Endodermal cell (in vitro differentiated cells): ENCODE results near the gene ACTR10. TPM values are rescaled to one million over a fixed set of nuclear protein-coding genes. Genes with fewer than 3 reads are reported as not detected.
A peak's percentile ranks its signal among the peaks of the same experiment; 100 is the strongest.

Experiments used
- DNase-seq: peaks from one replicate; pipeline ENCODE4 v3.0.0-alpha.2; 2017
- H3K27ac ChIP-seq: 2 replicates; pipeline ENCODE4 v1.5.1; 2013; ENCODE audit warnings: mild to moderate bottlenecking, low read depth, low read length, moderate library complexity
- H3K27me3 ChIP-seq: 2 replicates; pipeline ENCODE4 v1.6.1; 2013; ENCODE audit warnings: mild to moderate bottlenecking, low read length, moderate library complexity; ENCODE audit not compliant: insufficient read depth, control insufficient read depth, poor library complexity, severe bottlenecking
- H3K36me3 ChIP-seq: 2 replicates; pipeline ENCODE4 v1.7.0; 2013; ENCODE audit warnings: mild to moderate bottlenecking, low read length, moderate library complexity; ENCODE audit not compliant: control insufficient read depth, insufficient read depth
- H3K4me1 ChIP-seq: one replicate; pipeline ENCODE4 v1.7.0; 2013; ENCODE audit warnings: low read length; ENCODE audit not compliant: control insufficient read depth, insufficient read depth
- H3K4me3 ChIP-seq: 2 replicates; pipeline ENCODE4 v1.5.1; 2013; ENCODE audit warnings: mild to moderate bottlenecking, low read length, moderate library complexity
- H3K9ac ChIP-seq: 2 replicates; pipeline ENCODE4 v1.6.1; 2013; ENCODE audit warnings: mild to moderate bottlenecking, low read length, moderate library complexity; ENCODE audit not compliant: poor library complexity, severe bottlenecking; ENCODE audit errors: extremely low read depth
- H3K9me3 ChIP-seq: 2 replicates; pipeline ENCODE4 v1.6.1; 2013; ENCODE audit warnings: mild to moderate bottlenecking, low read length, moderate library complexity; ENCODE audit not compliant: control insufficient read depth
- H3K27ac Mint-ChIP-seq: 2 replicates; pipeline ENCODE4 v1.8.0; 2020; ENCODE audit warnings: mixed read lengths
- H3K27me3 Mint-ChIP-seq: 2 replicates; pipeline ENCODE4 v1.8.0; 2021; ENCODE audit warnings: mild to moderate bottlenecking, mixed read lengths; ENCODE audit not compliant: insufficient read depth
- H3K36me3 Mint-ChIP-seq: 2 replicates; pipeline ENCODE4 v1.8.0; 2020; ENCODE audit warnings: low read depth, mixed read lengths
- H3K4me1 Mint-ChIP-seq: 2 replicates; pipeline ENCODE4 v1.8.0; 2020; ENCODE audit warnings: mixed read lengths
- H3K4me3 Mint-ChIP-seq: 2 replicates; pipeline ENCODE4 v1.8.0; 2020; ENCODE audit warnings: mild to moderate bottlenecking, moderate library complexity, mixed read lengths
- H3K9me3 Mint-ChIP-seq: 2 replicates; pipeline ENCODE4 v1.8.0; 2020; ENCODE audit warnings: mild to moderate bottlenecking, mixed read lengths
- CTCF ChIP-seq: fragments of 200-600 bp; sonication (generic); conservative IDR thresholded peaks from 2 replicates; pipeline ENCODE4 v1.5.0; 2021; ENCODE audit warnings: antibody characterized with exemption, mild to moderate bottlenecking
- WGBS, 2 experiments: methylation state at CpG; one replicate each; pipeline versions ENCODE4 v1.1.5 to v1.1.7; 2013; ENCODE audit warnings: missing lambda C conversion rate in 2 of 2, mixed read lengths in 1 of 2; ENCODE audit not compliant: insufficient coverage in 1 of 2, insufficient read length in 1 of 2; 5-methylcytosine and 5-hydroxymethylcytosine counted together
- long read RNA-seq, 4 experiments: library from polyadenylated mRNA in 2 of 4; library from RNA in 1 of 4; library from capped mRNA in 1 of 4; stranded (forward) in 3 of 4; unstranded in 1 of 4; transcript quantifications; one replicate each; pipeline ENCODE4 v2.0.0, GENCODE V29; 2020 to 2021; ENCODE audit warnings: inconsistent platforms in 1 of 4
- polyA plus RNA-seq, 2 experiments: library from polyadenylated mRNA; stranded (reverse); fragments of 50-300 nt; gene quantifications; one replicate each; pipeline ENCODE4 v1.2.3, GENCODE V29; 2013
- total RNA-seq, 2 donors: library from RNA; stranded (reverse); fragmentation: NEBNext Ultra II Directional in 1 of 2; extraction: Animal tissue kit (Norgen Biotek cat#: 25700) in 1 of 2; gene quantifications; 2 replicates in 1 of 2; 3 replicates in 1 of 2; pipeline ENCODE4 v1.2.1, GENCODE V29; 2021

ACTR10 gene
- 10 to 100 TPM; 53.2 to 53.8 TPM for total RNA-seq
- 88.6 TPM for polyA plus RNA-seq (2013, experiment 1 of 2)
- polyA plus RNA-seq (2013, experiment 2 of 2), result 89.5 TPM
- long read RNA-seq, experiment 1, transcript ACTR10-201 (13 exons, 2,419 nt), result major isoform, 17 of 25 reads
- long read RNA-seq, experiment 1, partial matches to known transcripts, result 6 of 25 reads
- long read RNA-seq, experiment 1, other reads (novel, unspliced or antisense), result 1 of 25 reads
- long read RNA-seq, experiment 2, transcript ACTR10-201 (13 exons, 2,419 nt), result major isoform, 86 of 97 reads
- long read RNA-seq, experiment 2, partial matches to known transcripts, result 7 of 97 reads
- long read RNA-seq, experiment 2, other reads (novel, unspliced or antisense), result 4 of 97 reads
- long read RNA-seq, experiment 3, transcript ACTR10-201 (13 exons, 2,419 nt), result major isoform, 303 of 316 reads
- long read RNA-seq, experiment 3, partial matches to known transcripts, result 6 of 316 reads
- long read RNA-seq, experiment 3, other reads (novel, unspliced or antisense), result 7 of 316 reads
- long read RNA-seq, experiment 4, transcript ACTR10-201 (13 exons, 2,419 nt), result major isoform, 120 of 127 reads
- long read RNA-seq, experiment 4, partial matches to known transcripts, result 4 of 127 reads
- long read RNA-seq, experiment 4, other reads (novel, unspliced or antisense), result 3 of 127 reads

- DNase-seq, result peak; percentile 91
- H3K9ac ChIP-seq, result peak within 1 kb of the TSS; percentile 72
- H3K27ac ChIP-seq, result peak within 1 kb of the TSS; percentile 98
- peaks cover 14% of the 10 kb centered on the region for H3K36me3 ChIP-seq
- no peaks in the 10 kb centered on the region for H3K9me3 ChIP-seq
- Mint-ChIP-seq H3K27ac (peak within 1 kb of the TSS; percentile 92), H3K4me3 (peak within 1 kb of the TSS; percentile 93), H3K36me3 (peaks cover 8% of the 10 kb centered on the region), H3K27me3 (peaks cover 6% of the 10 kb centered on the region), H3K4me1 (peaks cover 4% of the 10 kb centered on the region), H3K9me3 (no peaks in the 10 kb centered on the region)
- H3K4me1 ChIP-seq, result no peaks in the 10 kb centered on the region
- peaks cover 6% of the 10 kb centered on the region for H3K27me3 ChIP-seq
- TF ChIP-seq CTCF, result no peak
- 0% methylated on average over 22 to 78 of the region's 78 CpGs for WGBS, 2 experiments
- H3K4me3 ChIP-seq, result peak within 1 kb of the TSS; percentile 93
These were observed at the start of gene ACTR10 for GRCh38 chr14:58199726-58200479. Gene ACTR10, plus strand, starts transcription at chr14:58200149. Its CDS starts 69 bp downstream, at chr14:58200218.

GRCh38 chr14:58150243-58150805, 49.6 kb upstream of the ACTR10 start:
- Histone ChIP-seq H3K4me1 (peaks cover 4% of the 10 kb centered on the region), H3K9me3 (no peaks in the 10 kb centered on the region), H3K9ac (no peak overlapping the region), H3K27ac (no peak overlapping the region), H3K27me3 (peaks cover 19% of the 10 kb centered on the region), H3K36me3 (no peaks in the 10 kb centered on the region), H3K4me3 (no peak overlapping the region)
- Mint-ChIP-seq H3K4me3 (peak overlapping the region; percentile 79), H3K4me1 (peaks cover 48% of the 10 kb centered on the region), H3K9me3 (no peaks in the 10 kb centered on the region), H3K27me3 (peaks cover 21% of the 10 kb centered on the region), H3K27ac (no peak overlapping the region), H3K36me3 (no peaks in the 10 kb centered on the region)
- no peak for DNase-seq
- no peak for TF ChIP-seq CTCF
- 92 to 100% methylated on average over 1 to 6 of the region's 6 CpGs for WGBS, 2 experiments
